ENCODE measurements around the gene FSHR.

- TF ChIP-seq EZH2 (IDR thresholded peaks at IDR 0.05; ENCODE audit: low read length) = no peak
- TF ChIP-seq, protein P1, sequence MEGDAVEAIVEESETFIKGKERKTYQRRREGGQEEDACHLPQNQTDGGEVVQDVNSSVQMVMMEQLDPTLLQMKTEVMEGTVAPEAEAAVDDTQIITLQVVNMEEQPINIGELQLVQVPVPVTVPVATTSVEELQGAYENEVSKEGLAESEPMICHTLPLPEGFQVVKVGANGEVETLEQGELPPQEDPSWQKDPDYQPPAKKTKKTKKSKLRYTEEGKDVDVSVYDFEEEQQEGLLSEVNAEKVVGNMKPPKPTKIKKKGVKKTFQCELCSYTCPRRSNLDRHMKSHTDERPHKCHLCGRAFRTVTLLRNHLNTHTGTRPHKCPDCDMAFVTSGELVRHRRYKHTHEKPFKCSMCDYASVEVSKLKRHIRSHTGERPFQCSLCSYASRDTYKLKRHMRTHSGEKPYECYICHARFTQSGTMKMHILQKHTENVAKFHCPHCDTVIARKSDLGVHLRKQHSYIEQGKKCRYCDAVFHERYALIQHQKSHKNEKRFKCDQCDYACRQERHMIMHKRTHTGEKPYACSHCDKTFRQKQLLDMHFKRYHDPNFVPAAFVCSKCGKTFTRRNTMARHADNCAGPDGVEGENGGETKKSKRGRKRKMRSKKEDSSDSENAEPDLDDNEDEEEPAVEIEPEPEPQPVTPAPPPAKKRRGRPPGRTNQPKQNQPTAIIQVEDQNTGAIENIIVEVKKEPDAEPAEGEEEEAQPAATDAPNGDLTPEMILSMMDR (optimal IDR thresholded peaks at IDR 0.05 in 1 of 3, IDR thresholded peaks at IDR 0.05 in 1 of 3, conservative IDR thresholded peaks at IDR 0.05 in 1 of 3; ENCODE audit: extremely low read depth in 1 of 3, insufficient read depth in 2 of 3, low read length in 3 of 3) = no peak
Measured at GRCh38 chr2:48938231-48938630, 216.1 kb downstream of the FSHR start.
